DOHH2 (cell line): ENCODE data around the gene SESTD1.

Experiments
- EZH2phosphoT487 ChIP-seq: fragments of 200-600 bp; sonication (generic); IDR thresholded peaks from 2 replicates; pipeline ENCODE4 v1.6.1; 2017; ENCODE audit warnings: borderline replicate concordance, mild to moderate bottlenecking, antibody characterized with exemption, low read length, moderate library complexity, mixed read lengths
- TF ChIP-seq, protein P1 (sequence below): fragments of 200-600 bp; sonication (generic); IDR thresholded peaks from one replicate; pipeline ENCODE4 v1.5.1; 2014; ENCODE audit warnings: antibody characterized with exemption, mild to moderate bottlenecking, low read depth, low read length; ENCODE audit not compliant: poor library complexity, severe bottlenecking

GRCh38 chr2:179290329-179290728, 25.7 kb upstream of the SESTD1 start:
- TF ChIP-seq, protein P1, sequence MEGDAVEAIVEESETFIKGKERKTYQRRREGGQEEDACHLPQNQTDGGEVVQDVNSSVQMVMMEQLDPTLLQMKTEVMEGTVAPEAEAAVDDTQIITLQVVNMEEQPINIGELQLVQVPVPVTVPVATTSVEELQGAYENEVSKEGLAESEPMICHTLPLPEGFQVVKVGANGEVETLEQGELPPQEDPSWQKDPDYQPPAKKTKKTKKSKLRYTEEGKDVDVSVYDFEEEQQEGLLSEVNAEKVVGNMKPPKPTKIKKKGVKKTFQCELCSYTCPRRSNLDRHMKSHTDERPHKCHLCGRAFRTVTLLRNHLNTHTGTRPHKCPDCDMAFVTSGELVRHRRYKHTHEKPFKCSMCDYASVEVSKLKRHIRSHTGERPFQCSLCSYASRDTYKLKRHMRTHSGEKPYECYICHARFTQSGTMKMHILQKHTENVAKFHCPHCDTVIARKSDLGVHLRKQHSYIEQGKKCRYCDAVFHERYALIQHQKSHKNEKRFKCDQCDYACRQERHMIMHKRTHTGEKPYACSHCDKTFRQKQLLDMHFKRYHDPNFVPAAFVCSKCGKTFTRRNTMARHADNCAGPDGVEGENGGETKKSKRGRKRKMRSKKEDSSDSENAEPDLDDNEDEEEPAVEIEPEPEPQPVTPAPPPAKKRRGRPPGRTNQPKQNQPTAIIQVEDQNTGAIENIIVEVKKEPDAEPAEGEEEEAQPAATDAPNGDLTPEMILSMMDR = no peak
- no peak for TF ChIP-seq EZH2phosphoT487
